Activated CD4-positive, alpha-beta T cell treated with anti-CD3 and anti-CD28 coated beads, Interleukin-2, amount 50 U/mL, for 16 hours (primary cell): ENCODE measurements around the gene ADIPOQ.
A peak's percentile ranks its signal among the peaks of the same experiment; 100 is the strongest.
"Not testable (repeated sequence)": the region's sequence is repeated elsewhere in the genome, so short reads cannot be mapped to it uniquely, and the experiment has no call there.

Experiments
- DNase-seq: peaks from one replicate; pipeline ENCODE4 v3.0.0-alpha.2; 2020

The ADIPOQ gene

GRCh38 chr3:186826976-186827857 is 15.3 kb upstream of the ADIPOQ start:
- peak; percentile 89 for DNase-seq

GRCh38 chr3:186828340-186828739 is 14.2 kb upstream of the ADIPOQ start:
- no peak for DNase-seq

GRCh38 chr3:186831798-186832197 is 10.7 kb upstream of the ADIPOQ start:
- DNase-seq = no peak

GRCh38 chr3:186832276-186832675 is 10.2 kb upstream of the ADIPOQ start:
- DNase-seq = no peak

GRCh38 chr3:186839874-186840641 is 2.5 kb upstream of the ADIPOQ start:
- no peak for DNase-seq

- DNase-seq = no peak
These were observed 890 bp upstream of the ADIPOQ start for GRCh38 chr3:186841620-186842019.

GRCh38 chr3:186843039-186843432 is 526 bp downstream of the ADIPOQ start:
- DNase-seq = no peak

- DNase-seq = no peak
These were observed 2.4 kb downstream of the ADIPOQ start for GRCh38 chr3:186844908-186845307.

GRCh38 chr3:186845756-186846155 is 3.2 kb downstream of the ADIPOQ start:
- no peak for DNase-seq

- DNase-seq = no peak
These were observed 4.9 kb downstream of the ADIPOQ start for GRCh38 chr3:186847437-186847836.

GRCh38 chr3:186849374-186849975 is 7.0 kb downstream of the ADIPOQ start:
- peak; percentile 69 for DNase-seq

GRCh38 chr3:186851835-186852234 is 9.3 kb downstream of the ADIPOQ start:
- DNase-seq = not testable (repeated sequence)

GRCh38 chr3:186852994-186853393 is 10.5 kb downstream of the ADIPOQ start:
- no peak for DNase-seq

- DNase-seq = no peak
These were observed 11.6 kb downstream of the ADIPOQ start for GRCh38 chr3:186854146-186854545.

GRCh38 chr3:186854954-186855353 is 12.4 kb downstream of the ADIPOQ start:
- DNase-seq = no peak

GRCh38 chr3:186857743-186858142 is 15.2 kb downstream of the ADIPOQ start:
- DNase-seq = no peak

- DNase-seq = not testable (repeated sequence)
These were observed 22.8 kb downstream of the ADIPOQ start for GRCh38 chr3:186865215-186865853.

- DNase-seq = not testable (repeated sequence)
These were observed 23.6 kb downstream of the ADIPOQ start for GRCh38 chr3:186866095-186866494.

- DNase-seq = no peak
These were observed 27.0 kb downstream of the ADIPOQ start for GRCh38 chr3:186869253-186870100.

- no peak for DNase-seq
These were observed 28.1 kb downstream of the ADIPOQ start for GRCh38 chr3:186870421-186871201.

GRCh38 chr3:186871403-186871924 is 29.0 kb downstream of the ADIPOQ start:
- DNase-seq = peak; percentile 49
